Measurements from ENCODE around the gene ABRAXAS1.
A peak's percentile ranks its signal among the peaks of the same experiment; 100 is the strongest.

The ABRAXAS1 gene

GRCh38 chr4:83484500-83485461 lies at the start of gene ABRAXAS1:
Gene ABRAXAS1 (minus strand): TSS chr4:83485100. CDS start chr4:83485072, 28 bp downstream.
- Histone ChIP-seq H3K4me3 (replicated peaks; ENCODE audit: low read depth, low read length) (peak within 1 kb of the TSS; percentile 77), H3K36me3 (ENCODE audit: control insufficient read depth, insufficient read depth, low read length) (no peaks in the 10 kb centered on the region), H3K27me3 (replicated peaks; ENCODE audit: control insufficient read depth, insufficient read depth, low read length) (no peaks in the 10 kb centered on the region)
- TF ChIP-seq CTCF (IDR thresholded peaks at IDR 0.05; ENCODE audit: insufficient read depth, low read length, poor library complexity, severe bottlenecking), result no peak
- DNase-seq (ENCODE audit: extremely low read depth, insufficient read length), result peak; percentile 94

- TF ChIP-seq CTCF (IDR thresholded peaks at IDR 0.05; ENCODE audit: insufficient read depth, low read length, poor library complexity, severe bottlenecking), result no peak
- H3K4me3 ChIP-seq (replicated peaks; ENCODE audit: low read depth, low read length), result no peak overlapping the region
- H3K27me3 ChIP-seq (replicated peaks; ENCODE audit: control insufficient read depth, insufficient read depth, low read length), result no peaks in the 10 kb centered on the region
- DNase-seq (ENCODE audit: extremely low read depth, insufficient read length), result no peak
- H3K36me3 ChIP-seq (ENCODE audit: control insufficient read depth, insufficient read depth, low read length), result no peaks in the 10 kb centered on the region
Observed at GRCh38 chr4:83527671-83528070, 42.8 kb upstream of the ABRAXAS1 start.

GRCh38 chr4:83522239-83522638 lies 37.3 kb upstream of the ABRAXAS1 start:
- TF ChIP-seq CTCF (IDR thresholded peaks at IDR 0.05; ENCODE audit: insufficient read depth, low read length, poor library complexity, severe bottlenecking), result no peak
- H3K36me3 ChIP-seq (ENCODE audit: control insufficient read depth, insufficient read depth, low read length), result no peaks in the 10 kb centered on the region

GRCh38 chr4:83516042-83516772 lies 31.3 kb upstream of the ABRAXAS1 start:
- Histone ChIP-seq H3K4me3 (replicated peaks; ENCODE audit: low read depth, low read length) (no peak overlapping the region), H3K36me3 (ENCODE audit: control insufficient read depth, insufficient read depth, low read length) (no peaks in the 10 kb centered on the region), H3K27me3 (replicated peaks; ENCODE audit: control insufficient read depth, insufficient read depth, low read length) (no peaks in the 10 kb centered on the region)
- no peak for DNase-seq (ENCODE audit: extremely low read depth, insufficient read length)
- no peak for TF ChIP-seq CTCF (IDR thresholded peaks at IDR 0.05; ENCODE audit: insufficient read depth, low read length, poor library complexity, severe bottlenecking)

More at GRCh38 chr4:83522239-83522638, 37.3 kb upstream of the ABRAXAS1 start:
- H3K27me3 ChIP-seq (replicated peaks; ENCODE audit: control insufficient read depth, insufficient read depth, low read length), result no peaks in the 10 kb centered on the region
- DNase-seq (ENCODE audit: extremely low read depth, insufficient read length), result no peak
- no peak overlapping the region for H3K4me3 ChIP-seq (replicated peaks; ENCODE audit: low read depth, low read length)

- Histone ChIP-seq H3K36me3 (ENCODE audit: control insufficient read depth, insufficient read depth, low read length) (no peaks in the 10 kb centered on the region), H3K27me3 (replicated peaks; ENCODE audit: control insufficient read depth, insufficient read depth, low read length) (no peaks in the 10 kb centered on the region), H3K4me3 (replicated peaks; ENCODE audit: low read depth, low read length) (no peak overlapping the region)
- TF ChIP-seq CTCF (IDR thresholded peaks at IDR 0.05; ENCODE audit: insufficient read depth, low read length, poor library complexity, severe bottlenecking), result no peak
- DNase-seq (ENCODE audit: extremely low read depth, insufficient read length), result no peak
Observed at GRCh38 chr4:83510442-83510841, 25.5 kb upstream of the ABRAXAS1 start.
